GM19438 (cell line): ENCODE data around the gene NFAT5.
"Not testable (repeated sequence)": the region's sequence is repeated elsewhere in the genome, so short reads cannot be mapped to it uniquely, and the experiment has no call there.

Experiments
- ATAC-seq: cut with Tn5 transposase; IDR thresholded peaks from one replicate; pipeline ENCODE4 v1.9.1; 2021; ENCODE audit warnings: low read depth; ENCODE audit not compliant: unreplicated experiment

The NFAT5 gene

DNA sequence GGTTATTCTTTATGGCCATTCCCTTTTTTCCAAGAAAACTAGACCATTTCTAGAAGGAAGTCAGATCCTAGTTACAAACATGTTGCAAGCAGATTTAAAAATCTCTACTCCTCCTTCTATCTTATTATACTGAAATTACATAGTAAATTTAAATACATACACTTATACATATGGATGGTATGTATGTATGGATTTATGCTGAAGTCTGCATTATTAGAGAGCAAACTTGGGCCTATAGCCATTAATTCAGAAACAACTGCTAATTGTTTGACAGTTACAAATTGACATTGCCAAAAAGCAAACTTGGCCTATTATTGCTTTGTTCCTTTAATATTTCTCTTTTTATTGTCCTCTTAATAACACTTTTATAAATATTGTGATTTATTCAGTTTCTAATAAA lies 67.1 kb downstream of the NFAT5 start:
- ATAC-seq = no peak

DNA sequence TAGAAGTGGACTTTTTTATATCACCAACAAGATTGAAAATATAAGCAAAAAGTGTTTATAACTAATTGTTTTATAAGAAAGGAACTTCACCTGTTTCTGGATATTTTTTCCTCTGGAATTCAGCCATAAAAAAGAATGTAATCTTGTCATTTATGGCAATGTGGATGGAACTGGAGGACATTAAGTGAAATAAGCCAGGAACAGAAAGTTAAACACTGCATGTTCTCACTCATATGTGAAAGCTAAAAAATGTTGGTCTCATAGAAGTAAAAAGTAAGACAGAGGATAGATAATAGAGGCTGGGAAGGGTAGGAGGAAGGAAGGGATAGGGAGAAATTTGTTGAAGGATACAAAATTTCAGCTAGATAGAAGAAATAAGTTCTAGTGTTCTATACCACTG lies 67.6 kb downstream of the NFAT5 start:
- no peak for ATAC-seq

DNA sequence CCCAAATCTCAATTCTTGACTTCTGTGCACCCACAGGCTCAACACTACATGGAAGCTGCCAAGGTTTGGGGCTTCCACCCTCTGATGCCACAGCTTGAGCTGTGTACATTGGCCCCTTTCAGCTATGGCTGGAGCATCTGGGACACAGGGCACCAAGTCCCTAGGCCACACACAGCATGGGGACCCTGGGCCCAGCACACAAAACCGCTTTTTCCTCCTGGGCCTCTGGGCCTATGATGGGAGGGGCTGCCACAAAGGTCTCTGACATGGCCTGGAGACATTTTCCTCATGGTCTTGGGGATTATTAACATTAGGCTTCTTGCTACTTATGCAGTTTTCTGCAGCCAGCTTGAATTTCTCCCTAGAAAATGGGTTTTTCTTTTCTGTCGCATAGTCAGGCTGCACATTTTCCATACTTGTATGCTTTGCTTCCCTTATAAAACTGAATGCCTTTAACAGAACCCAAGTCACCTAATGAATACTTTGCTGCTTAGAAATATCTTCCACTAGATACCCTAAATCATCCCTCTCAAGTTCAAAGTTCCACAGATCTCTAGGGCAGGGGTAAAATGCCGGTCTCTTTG lies 70.9 kb downstream of the NFAT5 start:
- not testable (repeated sequence) for ATAC-seq

DNA sequence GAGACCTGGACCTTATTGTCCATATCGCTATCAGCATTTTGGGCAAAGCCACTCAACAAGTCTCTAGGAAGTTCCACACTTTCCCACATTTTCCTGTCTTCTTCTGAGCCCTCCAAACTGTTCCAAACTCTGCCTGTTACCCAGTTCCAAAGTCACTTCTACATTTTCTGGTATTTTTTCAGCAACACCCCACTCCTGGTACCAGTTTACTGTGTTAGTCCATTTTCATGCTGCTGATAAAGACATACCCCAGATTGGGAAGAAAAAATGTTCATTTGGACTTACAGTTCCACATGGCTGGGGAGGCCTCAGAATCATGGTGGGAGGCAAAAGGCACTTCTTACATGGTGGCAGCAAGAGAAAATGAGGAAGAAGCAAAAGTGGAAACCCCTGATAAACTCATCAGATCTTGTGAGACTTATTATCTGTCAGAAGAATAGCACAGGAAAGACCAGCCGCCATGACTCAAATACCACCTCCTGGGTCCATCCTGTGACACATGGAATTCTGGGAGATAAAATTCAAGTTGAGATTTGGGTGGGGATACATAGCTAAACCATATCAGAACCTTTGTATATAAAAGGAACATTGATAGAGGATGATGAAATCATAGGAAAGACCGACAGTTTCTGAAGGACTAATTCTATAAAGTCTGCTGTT lies 71.6 kb downstream of the NFAT5 start:
- not testable (repeated sequence) for ATAC-seq

DNA sequence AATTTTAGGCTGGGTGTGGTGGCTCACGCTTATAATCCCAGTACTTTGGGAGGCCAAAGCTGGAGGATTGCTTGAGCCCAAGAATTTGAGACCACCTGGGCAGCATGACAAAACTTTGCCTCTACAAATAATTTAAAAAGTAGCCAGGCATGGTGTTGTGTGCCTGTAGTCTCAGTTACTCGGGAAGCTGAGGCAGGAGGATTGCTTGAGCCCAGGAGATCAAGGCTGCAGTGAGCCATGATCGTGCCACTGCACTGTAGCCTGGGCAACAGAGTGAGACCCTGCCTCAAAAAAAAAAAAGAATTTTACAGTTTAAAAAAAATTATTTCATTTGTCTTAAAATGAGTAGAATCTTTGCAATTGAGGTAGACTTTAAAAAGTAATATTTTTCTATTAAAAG lies 78.2 kb downstream of the NFAT5 start:
- ATAC-seq = not testable (repeated sequence)

DNA sequence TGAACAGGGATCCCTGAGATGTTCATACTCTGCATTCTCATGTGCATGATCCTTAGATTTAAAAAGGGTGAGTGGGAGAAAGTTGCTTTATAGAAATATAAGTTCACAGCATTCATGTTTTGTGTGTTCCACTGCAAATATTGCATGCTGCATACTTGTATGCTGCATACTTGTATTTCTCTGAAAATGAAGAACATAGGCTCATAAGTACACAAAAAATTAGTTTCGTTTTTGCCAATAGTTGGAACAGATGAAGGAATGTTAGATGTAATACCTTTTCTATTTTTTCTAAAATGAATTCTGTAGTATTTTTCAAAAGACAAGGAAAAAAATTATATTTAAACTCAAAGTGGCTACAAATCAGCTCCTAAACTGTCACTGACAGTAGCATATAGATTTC lies 79.0 kb downstream of the NFAT5 start:
- ATAC-seq = no peak

DNA sequence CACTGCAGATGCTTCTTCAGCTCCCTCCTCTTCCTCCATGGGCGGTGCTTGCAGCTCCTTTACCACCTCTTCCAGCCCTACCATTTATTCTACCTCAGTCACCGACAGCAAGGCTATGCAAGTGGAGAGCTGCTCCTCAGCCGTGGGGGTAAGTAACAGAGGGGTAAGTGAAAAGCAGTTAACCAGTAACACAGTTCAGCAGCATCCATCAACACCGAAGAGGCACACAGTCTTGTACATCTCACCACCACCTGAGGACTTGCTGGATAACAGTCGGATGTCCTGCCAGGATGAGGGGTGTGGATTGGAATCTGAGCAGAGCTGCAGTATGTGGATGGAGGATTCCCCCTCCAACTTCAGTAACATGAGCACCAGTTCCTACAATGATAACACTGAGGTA lies 81.3 kb downstream of the NFAT5 start:
- ATAC-seq = no peak

DNA sequence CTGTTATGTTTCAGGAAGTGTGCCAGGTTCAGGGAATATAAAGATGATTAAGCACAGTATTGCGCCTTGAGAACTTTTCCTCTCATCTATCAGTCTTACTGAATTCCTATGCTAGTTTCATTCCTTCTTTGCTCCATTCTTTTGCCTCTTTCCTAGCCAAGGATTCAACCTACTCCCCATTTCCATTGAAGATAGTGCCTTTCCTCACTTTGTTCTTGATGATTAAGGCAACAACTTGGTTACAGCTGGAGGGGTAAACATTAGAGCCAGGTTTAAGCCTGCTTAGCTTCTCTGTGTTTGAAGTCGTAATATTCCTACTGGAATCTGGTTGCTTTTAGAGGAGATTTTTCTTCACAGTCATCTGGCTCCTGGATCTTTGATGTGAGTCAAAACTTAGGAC lies 85.5 kb downstream of the NFAT5 start:
- ATAC-seq = no peak

DNA sequence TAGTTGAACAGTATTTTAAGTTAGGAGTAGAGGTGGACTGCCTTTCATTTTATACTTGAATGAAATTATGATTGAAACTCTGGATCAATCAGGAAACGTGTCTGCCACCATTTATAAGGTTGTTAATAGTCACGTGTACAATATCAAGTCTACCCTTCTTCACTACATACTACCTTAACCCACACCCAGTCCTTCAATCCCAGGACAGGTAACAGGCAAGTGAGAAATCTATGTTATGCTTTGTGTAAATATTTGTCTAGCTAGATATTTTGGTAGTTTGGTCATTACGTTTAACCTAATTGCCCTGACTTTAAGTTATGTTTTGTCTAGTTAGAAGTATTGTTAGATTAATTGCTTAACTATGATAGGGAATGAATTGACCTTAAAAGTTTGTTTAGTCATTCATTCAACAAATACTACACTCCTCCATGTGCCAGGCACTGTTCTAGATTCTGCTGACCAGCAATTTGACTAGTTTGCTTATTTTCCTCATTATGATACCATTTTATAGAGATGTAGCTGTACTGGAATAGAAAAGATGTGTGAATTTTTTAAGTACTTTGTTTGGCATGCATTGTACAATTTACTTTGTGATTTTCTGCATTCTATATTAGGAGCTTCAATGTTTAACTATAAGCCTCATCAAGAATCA lies 88.6 kb downstream of the NFAT5 start:
- no peak for ATAC-seq

DNA sequence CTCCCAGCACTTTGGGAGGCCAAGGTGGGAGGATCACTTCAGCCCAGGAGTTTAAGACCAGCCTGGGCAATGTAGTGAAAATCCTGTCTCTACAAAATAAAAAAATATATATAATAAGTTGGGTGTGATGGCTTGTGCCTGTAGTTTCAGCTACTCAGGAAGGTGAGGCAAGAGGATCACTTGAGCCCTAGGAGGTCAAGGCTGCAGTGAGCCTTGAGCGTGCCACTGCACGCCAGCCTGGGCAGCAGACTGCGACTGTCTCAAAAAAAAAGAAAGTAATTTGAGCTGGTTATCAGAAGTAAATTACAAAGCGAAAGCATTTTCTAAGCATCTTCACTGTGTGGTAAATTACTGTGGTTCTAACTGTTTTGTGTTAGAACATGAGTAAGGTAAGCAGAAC lies 94.4 kb downstream of the NFAT5 start:
- ATAC-seq = no peak

DNA sequence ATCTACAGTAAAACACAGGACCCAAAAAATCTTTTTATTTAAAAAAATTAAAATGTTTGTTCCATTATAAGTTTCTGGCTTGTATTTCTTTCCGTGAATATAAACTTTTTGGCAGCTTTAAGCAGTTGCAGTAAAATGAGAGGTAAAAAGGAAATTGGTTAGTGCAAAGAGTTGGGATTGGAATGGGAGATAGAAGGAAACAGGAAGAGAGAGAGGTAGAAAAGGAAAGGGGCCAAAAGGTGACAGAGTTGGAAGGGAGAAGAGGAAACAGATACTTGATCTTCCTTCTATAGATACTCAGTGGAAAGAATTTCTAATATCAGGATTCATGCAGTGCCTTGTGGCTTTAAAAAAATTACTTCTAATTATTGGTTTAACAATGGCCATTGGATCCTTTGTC lies 97.1 kb downstream of the NFAT5 start:
- ATAC-seq = no peak

DNA sequence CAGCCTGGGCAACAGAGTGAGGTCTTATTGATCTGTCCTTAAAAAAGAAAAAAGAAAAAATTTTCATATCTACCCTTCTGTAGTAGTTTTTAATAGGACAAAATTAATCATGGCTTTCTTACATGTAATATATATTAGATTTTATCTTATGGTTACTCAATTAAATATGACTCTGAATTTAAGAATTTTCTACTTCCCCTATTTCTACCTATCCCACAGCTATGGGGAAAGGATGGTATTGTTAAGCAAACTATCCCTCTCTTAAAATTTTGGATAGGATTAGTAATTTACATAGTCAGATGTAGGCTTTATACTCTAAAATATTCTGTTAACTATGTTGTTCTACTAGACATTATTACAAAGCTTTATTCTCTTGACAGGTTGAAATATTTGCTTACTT lies 98.1 kb downstream of the NFAT5 start:
- no peak for ATAC-seq

DNA sequence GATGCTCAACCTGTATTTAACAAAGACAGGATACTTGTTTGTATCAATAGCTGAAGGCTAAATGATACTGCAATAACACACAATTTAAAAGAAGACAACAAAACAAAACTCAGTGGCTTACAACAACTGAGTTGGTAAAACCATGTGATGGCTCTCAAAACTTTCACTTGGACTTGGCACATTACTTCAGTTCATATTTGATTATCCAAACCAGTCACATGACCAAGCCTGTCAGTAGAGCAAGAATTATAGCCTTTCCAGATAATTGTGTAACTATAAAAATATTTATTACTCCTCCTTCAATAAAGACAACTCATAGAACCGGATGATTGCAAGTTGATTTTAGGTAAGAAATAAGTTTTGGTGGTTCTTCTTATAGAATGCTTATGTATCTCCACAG lies 103.8 kb downstream of the NFAT5 start:
- no peak for ATAC-seq

DNA sequence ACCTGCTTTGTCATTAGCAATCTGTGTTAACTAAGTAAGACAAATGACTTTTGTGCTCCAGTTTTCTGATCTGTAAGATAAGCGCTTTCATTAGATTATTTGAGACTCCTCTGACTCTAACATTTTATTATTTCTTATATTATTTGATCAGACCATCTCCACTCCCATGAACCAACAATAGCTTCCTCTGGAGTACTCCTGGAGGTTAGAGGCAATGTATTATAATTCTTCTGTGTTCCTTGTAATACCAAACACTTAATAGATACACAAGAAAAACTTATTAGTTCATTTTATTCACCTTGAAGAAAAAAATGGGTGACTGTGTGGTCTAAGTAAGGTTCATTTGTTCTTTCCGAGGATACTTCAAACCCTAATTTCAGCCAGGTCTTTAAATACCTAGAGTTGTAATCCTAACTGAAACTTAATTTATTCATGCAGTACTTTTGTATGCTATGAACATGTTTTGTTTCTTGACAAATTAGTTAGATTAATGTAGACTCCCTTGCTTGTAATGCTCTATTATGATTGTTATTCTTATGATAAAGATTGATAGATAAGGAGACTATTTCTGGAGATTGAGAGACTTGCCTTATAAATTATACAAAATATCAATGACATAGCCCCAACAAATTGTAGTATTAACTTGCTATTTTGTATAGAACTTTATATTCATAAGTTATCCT lies 106.7 kb downstream of the NFAT5 start:
- ATAC-seq = no peak

DNA sequence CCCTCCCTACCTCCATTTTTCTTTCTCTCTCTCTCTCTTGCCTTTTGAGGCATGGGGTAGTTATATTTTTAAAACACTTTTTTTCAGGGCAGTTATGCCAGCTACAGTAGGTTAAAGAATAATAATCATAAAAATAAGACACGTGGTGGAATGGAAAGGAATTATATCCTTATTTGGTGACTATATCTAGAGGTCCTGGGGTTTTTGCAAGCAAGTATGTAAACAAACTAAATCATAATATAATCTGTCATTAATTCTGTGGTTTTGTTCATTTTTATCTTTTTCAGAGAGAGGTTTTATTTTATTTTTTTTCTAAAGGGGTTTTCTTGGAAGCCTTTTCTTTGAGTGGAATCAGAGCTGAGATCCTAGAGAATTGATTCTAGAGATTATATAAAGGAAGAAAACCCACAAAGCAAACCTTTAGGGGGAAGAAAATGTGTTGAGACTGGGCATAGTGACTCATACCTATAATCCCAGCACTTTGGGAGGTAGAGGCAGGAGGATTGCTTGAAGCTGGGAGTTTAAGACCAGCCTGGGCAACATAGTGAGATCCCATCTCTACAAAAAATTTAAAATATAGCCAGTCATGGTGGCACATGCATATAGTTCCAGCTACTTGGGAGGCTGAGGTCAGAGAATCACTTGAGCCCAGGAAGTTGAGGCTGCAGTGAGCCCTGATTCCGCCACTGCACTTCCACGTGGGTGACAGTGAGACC lies 107.4 kb downstream of the NFAT5 start:
- ATAC-seq = no peak

DNA sequence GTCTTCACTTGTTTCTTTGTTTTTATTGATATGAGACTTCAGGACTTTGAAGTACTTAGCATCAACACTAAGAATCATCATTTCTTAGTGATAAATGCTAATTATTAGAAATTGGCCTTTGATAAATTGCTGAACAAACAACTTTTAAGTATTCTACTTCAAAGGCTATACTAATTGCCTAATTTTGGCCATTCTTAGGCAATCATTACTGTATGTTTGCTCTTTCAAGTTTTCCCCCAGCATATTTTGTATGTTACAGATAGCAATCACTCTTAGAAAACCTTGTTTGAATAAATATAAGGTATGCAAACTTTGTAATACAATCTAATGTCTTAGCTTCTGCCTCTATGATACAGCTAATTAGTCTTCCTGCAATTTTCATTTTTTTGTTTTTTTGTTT lies 114.6 kb downstream of the NFAT5 start:
- no peak for ATAC-seq

DNA sequence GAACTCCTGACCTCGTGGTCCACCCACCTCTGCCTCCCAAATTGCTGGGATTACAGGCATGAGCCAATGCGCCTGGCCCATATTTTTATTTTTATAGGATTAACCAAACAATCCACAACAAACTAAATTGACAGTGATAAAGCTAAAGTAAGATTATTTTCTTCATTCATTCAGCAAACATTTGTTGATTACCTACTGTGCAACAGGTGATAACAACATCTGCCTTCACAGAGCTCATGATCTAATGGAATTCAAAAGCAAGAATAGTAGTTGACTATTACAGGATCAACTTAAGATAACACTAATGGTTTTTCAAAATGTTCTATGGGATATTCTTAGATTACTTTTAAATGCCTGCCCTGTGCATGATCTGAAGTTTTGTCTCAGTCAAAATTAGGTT lies 122.8 kb downstream of the NFAT5 start:
- no peak for ATAC-seq

DNA sequence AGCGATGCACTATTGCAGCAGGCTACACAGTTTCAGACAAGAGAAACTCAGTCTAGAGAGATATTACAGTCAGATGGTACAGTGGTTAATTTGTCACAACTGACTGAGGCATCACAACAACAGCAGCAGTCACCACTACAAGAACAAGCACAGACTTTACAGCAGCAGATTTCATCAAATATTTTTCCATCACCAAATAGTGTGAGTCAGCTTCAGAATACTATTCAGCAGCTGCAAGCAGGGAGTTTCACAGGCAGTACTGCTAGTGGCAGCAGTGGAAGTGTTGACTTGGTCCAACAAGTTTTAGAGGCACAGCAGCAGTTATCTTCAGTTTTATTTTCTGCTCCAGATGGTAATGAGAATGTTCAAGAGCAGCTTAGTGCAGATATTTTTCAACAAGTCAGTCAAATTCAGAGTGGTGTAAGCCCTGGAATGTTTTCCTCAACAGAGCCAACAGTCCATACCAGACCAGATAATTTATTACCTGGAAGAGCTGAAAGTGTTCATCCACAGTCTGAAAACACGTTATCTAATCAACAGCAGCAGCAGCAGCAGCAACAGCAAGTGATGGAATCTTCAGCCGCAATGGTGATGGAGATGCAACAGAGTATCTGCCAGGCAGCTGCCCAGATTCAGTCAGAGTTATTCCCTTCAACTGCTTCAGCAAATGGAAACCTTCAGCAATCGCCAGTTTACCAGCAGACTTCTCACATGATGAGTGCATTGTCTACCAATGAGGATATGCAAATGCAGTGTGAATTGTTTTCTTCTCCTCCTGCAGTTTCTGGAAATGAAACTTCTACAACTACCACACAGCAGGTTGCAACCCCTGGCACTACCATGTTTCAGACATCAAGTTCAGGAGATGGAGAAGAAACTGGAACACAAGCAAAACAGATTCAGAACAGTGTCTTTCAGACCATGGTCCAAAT lies 126.5 kb downstream of the NFAT5 start:
- ATAC-seq = no peak

DNA sequence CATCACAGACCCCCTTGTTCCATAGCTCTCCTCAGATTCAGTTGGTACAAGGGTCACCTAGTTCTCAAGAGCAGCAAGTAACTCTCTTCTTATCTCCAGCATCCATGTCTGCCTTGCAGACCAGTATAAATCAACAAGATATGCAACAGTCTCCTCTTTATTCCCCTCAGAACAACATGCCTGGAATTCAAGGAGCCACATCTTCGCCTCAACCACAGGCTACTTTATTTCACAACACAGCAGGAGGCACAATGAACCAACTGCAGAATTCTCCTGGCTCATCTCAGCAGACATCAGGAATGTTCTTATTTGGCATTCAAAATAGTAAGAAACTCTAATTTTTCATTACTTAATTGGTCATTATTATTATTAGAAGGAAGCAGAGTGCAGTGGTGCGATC lies 128.2 kb downstream of the NFAT5 start:
- no peak for ATAC-seq

DNA sequence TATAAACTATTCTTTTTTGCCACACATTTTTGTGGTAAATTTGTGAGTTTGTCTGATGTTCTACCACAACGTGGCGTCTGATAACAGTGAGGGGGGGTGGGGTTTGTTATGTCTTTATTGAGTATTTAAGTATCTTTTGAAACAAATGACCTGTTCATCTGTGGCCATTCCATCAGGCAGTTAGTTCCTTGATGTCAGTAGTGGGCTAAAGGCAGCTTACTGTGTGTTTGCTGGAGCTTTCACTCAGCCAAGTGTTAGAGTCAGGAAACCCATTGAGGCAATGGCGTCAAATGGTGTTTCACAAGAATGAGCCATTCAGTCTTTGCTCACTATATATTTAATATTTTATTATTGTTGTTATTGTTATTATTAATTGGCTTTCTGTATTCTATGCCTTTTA lies 132.6 kb downstream of the NFAT5 start:
- ATAC-seq = no peak
